ENCODE measurements around the gene PPCDC. TPM values are rescaled to one million over a fixed set of nuclear protein-coding genes. Genes with fewer than 3 reads are reported as not detected.
A peak's percentile ranks its signal among the peaks of the same experiment; 100 is the strongest.

Gene PPCDC
- total and polyA plus RNA-seq, 10 of the 15 experiments (the other 5 are each of a cell fraction or from before 2014, with no cell fraction given), result 32.5 to 135 (median 55.0) TPM

GRCh38 chr15:75028991-75029377 is 5.6 kb downstream of the PPCDC start:
- Histone ChIP-seq H4K20me1 (ENCODE audit: control insufficient read depth, insufficient read depth) (no peaks in the 10 kb centered on the region), H3K9ac (ENCODE audit: control insufficient read depth, insufficient read depth, low read length) (no peak overlapping the region), H3K4me2 (ENCODE audit: control insufficient read depth, insufficient read depth) (no peak overlapping the region), H3K79me2 (ENCODE audit: control insufficient read depth, insufficient read depth, low read length) (peaks cover 21% of the 10 kb centered on the region), H3K4me1 (ENCODE audit: control insufficient read depth, insufficient read depth, low read length) (peaks cover 51% of the 10 kb centered on the region), H3K36me3 (ENCODE audit: control insufficient read depth in 2 of 2, insufficient read depth in 2 of 2, low read length in 1 of 2) (peaks cover 0 to 2% of the 10 kb centered on the region in 2 experiments; a peak in 3 of 4 replicates), H3K27ac (ENCODE audit: control insufficient read depth, insufficient read depth) (peak overlapping the region; percentile 17; the same call in 1 of the 2 replicates), H2AFZ (ENCODE audit: control insufficient read depth, low read depth, low read length) (no peak overlapping the region), H3K27me3 (replicated peaks in 1 of 2; ENCODE audit: control insufficient read depth in 2 of 2, insufficient read depth in 2 of 2, low read length in 1 of 2) (no peaks in the 10 kb centered on the region), H3K9me3 (replicated peaks; ENCODE audit: control insufficient read depth, insufficient read depth, low read length) (no peaks in the 10 kb centered on the region), H3K4me3 (no peak overlapping the region)
- RAD21 ChIA-PET (ENCODE audit: unreplicated experiment), result interaction anchor here (0.7 to 4.2 kb wide), 13 partner anchors 9 to 656 kb away, joined by 3 to 65 read pairs (median 7); partner anchors contain the start of genes C15orf39 and SIN3A
- SMC1A ChIA-PET (ENCODE audit: uncharacterized antibody, unreplicated experiment), result interaction anchor here (0.7 to 4.3 kb wide), 10 partner anchors 14 to 339 kb away, joined by 3 to 49 read pairs (median 4); partner anchors contain the start of gene MAN2C1
- FAIRE-seq, result no peak
- DNase-seq (ENCODE audit: low read depth, low spot score), result no peak
- TF ChIP-seq HCFC1 (IDR thresholded peaks at IDR 0.05; ENCODE audit: low read length) (no peak), SMARCA5 (IDR thresholded peaks at IDR 0.05) (no peak), PAX8 (IDR thresholded peaks at IDR 0.05) (no peak), IRF3 (IDR thresholded peaks at IDR 0.05) (no peak), USF2 (IDR thresholded peaks at IDR 0.05; ENCODE audit: borderline replicate concordance, low read depth, low read length) (no peak), MTA2 (IDR thresholded peaks at IDR 0.05; ENCODE audit: low read depth) (no peak), CBX3 (IDR thresholded peaks at IDR 0.05; ENCODE audit: borderline replicate concordance, low read depth) (no peak), STAT3 (IDR thresholded peaks at IDR 0.05; ENCODE audit: low read depth, low read length) (no peak), NR2F1 (conservative IDR thresholded peaks at IDR 0.05) (no peak), CUX1 (IDR thresholded peaks at IDR 0.05; ENCODE audit: insufficient replicate concordance, low read depth, low read length) (no peak), RELB (IDR thresholded peaks at IDR 0.05; ENCODE audit: low read depth) (no peak), TCF7 (IDR thresholded peaks at IDR 0.05; ENCODE audit: borderline replicate concordance) (no peak), ZNF384 (IDR thresholded peaks at IDR 0.05; ENCODE audit: borderline replicate concordance, low read depth, low read length) (no peak), ZSCAN29 (IDR thresholded peaks at IDR 0.05) (no peak)
- in situ Hi-C loops (cut with MboI), result loop anchor here (10.0 kb wide), 1 partner anchor 276 kb away; no protein-coding TSS in a partner anchor
- POLR2A ChIA-PET, result interaction anchor here (1.2 to 2.9 kb wide), 5 partner anchors 14 to 175 kb away, joined by 4 to 14 read pairs (median 9); partner anchors contain the start of gene C15orf39
- CTCF ChIA-PET, result interaction anchor here (0.7 to 6.7 kb wide), 18 partner anchors 8 to 277 kb away, joined by 3 to 95 read pairs (median 5); partner anchors contain the start of genes C15orf39 and RPP25
- intact Hi-C loops (cut with micrococcal nuclease; ENCODE audit: unreplicated experiment), result loop anchor here (1.0 kb wide), 2 partner anchors 66 to 175 kb away; no protein-coding TSS in a partner anchor
- no TSS peak for BruUV-seq (replicated peaks)
- 58% methylated on average over 4 of the region's 4 CpGs for WGBS (ENCODE audit: insufficient coverage, insufficient replicate concordance, low lambda C conversion rate, missing lambda C conversion rate)
- peak; percentile 18 for ATAC-seq

Measured in GM12878 (cell line).